Fibroblast of villous mesenchyme (primary cell): ENCODE measurements around the gene ADCY5. TPM values are rescaled to one million over a fixed set of nuclear protein-coding genes. Genes with fewer than 3 reads are reported as not detected.
A peak's percentile ranks its signal among the peaks of the same experiment; 100 is the strongest.

Experiments
- DNase-seq: peaks from one replicate; pipeline ENCODE4 v3.0.0-alpha.2; 2010; ENCODE audit warnings: low read depth
- H3K4me3 ChIP-seq: 2 replicates; pipeline ENCODE4 v1.5.1; 2011; ENCODE audit warnings: low read depth, mild to moderate bottlenecking, low read length
- CTCF ChIP-seq: IDR thresholded peaks from 2 replicates; pipeline ENCODE4 v1.5.1; 2012; ENCODE audit warnings: low read depth, mild to moderate bottlenecking, low read length; ENCODE audit not compliant: insufficient read depth
- total RNA-seq: library from RNA; depleted of rRNA; stranded (reverse); fragments of >200 nt; gene quantifications from 2 replicates; pipeline ENCODE4 v1.2.3, GENCODE V29; 2012

Gene ADCY5
- total RNA-seq, 1 donor = 0.43 TPM

GRCh38 chr3:123347205-123347604 is 101.7 kb downstream of the ADCY5 start:
- DNase-seq = no peak
- no peak for TF ChIP-seq CTCF
- no peak overlapping the region for H3K4me3 ChIP-seq

GRCh38 chr3:123346021-123346420 is 102.9 kb downstream of the ADCY5 start:
- no peak for DNase-seq
- no peak overlapping the region for H3K4me3 ChIP-seq
- TF ChIP-seq CTCF = no peak

GRCh38 chr3:123344907-123345594 is 103.8 kb downstream of the ADCY5 start:
- H3K4me3 ChIP-seq = no peak overlapping the region
- no peak for DNase-seq
- TF ChIP-seq CTCF = no peak

GRCh38 chr3:123344175-123344906 is 104.5 kb downstream of the ADCY5 start:
- peak; percentile 17 for DNase-seq
- no peak overlapping the region for H3K4me3 ChIP-seq
- TF ChIP-seq CTCF = no peak

GRCh38 chr3:123343296-123344174 is 105.4 kb downstream of the ADCY5 start:
- H3K4me3 ChIP-seq = no peak overlapping the region
- no peak for DNase-seq
- TF ChIP-seq CTCF = no peak

- no peak overlapping the region for H3K4me3 ChIP-seq
- TF ChIP-seq CTCF = no peak
- no peak for DNase-seq
Measured at GRCh38 chr3:123342631-123343080, 106.2 kb downstream of the ADCY5 start.
